WTC11 (cell line): ENCODE results near the gene RAB11FIP3. TPM values are rescaled to one million over a fixed set of nuclear protein-coding genes. Genes with fewer than 3 reads are reported as not detected.

Experiments used
- microRNA-seq: library from miRNA; unstranded; fragments of <30 nt; microRNA quantifications from one replicate; pipeline ENCODE4 v1.2.0, GENCODE V29; 2022; ENCODE audit warnings: borderline number of aligned reads
- total RNA-seq: library from RNA; stranded (reverse); gene quantifications from 3 replicates; pipeline ENCODE4 v1.2.3, GENCODE V29; 2021

RAB11FIP3 gene
- total RNA-seq, 1 experiment from 2014 or later: 38.6 TPM

Small RNA genes within 50 kb of the gene (microRNA-seq; reads per million reads assigned to microRNA genes)
- gene MIR3176 (40.5 reads per million, percentile 50 among the genes with 10 or more reads in this experiment), gene MIR5587 (1.7 reads per million)

Other genes with a start within 250 kb of the RAB11FIP3 start
- gene HBA1, start 249.0 kb upstream of the RAB11FIP3 start, total RNA-seq: 2.1 to 3.4 TPM (median 3.1 TPM) in 3 replicates
- gene HBQ1, start 245.2 kb upstream of the RAB11FIP3 start, total RNA-seq: 3.0 to 7.8 TPM (median 5.2 TPM) in 3 replicates
- 111 to 135 TPM (median 130 TPM) in 3 replicates for gene LUC7L, start 196.2 kb upstream of the RAB11FIP3 start, total RNA-seq
- gene FAM234A, start 190.8 kb upstream of the RAB11FIP3 start, total RNA-seq: 115 to 140 TPM (median 137 TPM) in 3 replicates
- gene RGS11, start 149.7 kb upstream of the RAB11FIP3 start, total RNA-seq: 1.8 to 2.7 TPM (median 2.3 TPM) in 3 replicates
- 3.4 to 4.0 TPM (median 3.5 TPM) in 3 replicates for gene ARHGDIG, start 145.1 kb upstream of the RAB11FIP3 start, total RNA-seq
- gene PDIA2, start 142.5 kb upstream of the RAB11FIP3 start, total RNA-seq: 1.9 to 2.4 TPM (median 2.3 TPM) in 3 replicates
- gene AXIN1, start 72.9 kb upstream of the RAB11FIP3 start, total RNA-seq: 48.0 to 50.3 TPM (median 48.9 TPM) in 3 replicates
- gene MRPL28, start 55.1 kb upstream of the RAB11FIP3 start, total RNA-seq: 119 to 144 TPM (median 140 TPM) in 3 replicates
- gene PGAP6, start 43.7 kb upstream of the RAB11FIP3 start, total RNA-seq: 104 to 108 TPM (median 107 TPM) in 3 replicates
- 467 to 550 TPM (median 535 TPM) in 3 replicates for gene NME4, start 28.4 kb upstream of the RAB11FIP3 start, total RNA-seq
- 37.8 to 43.6 TPM (median 40.7 TPM) in 3 replicates for gene DECR2, start 23.8 kb upstream of the RAB11FIP3 start, total RNA-seq
- gene CAPN15, start 102.1 kb downstream of the RAB11FIP3 start, total RNA-seq: 89.3 to 110 TPM (median 93.8 TPM) in 3 replicates
- 0.72 to 1.1 TPM (median 0.94 TPM) in 3 replicates for gene PRR35, start 134.7 kb downstream of the RAB11FIP3 start, total RNA-seq
- 0.76 to 0.92 TPM (median 0.87 TPM) in 3 replicates for gene NHLRC4, start 141.4 kb downstream of the RAB11FIP3 start, total RNA-seq
- gene PIGQ, start 144.3 kb downstream of the RAB11FIP3 start, total RNA-seq: 57.7 to 63.7 TPM (median 60.8 TPM) in 3 replicates
- gene RAB40C, start 164.4 kb downstream of the RAB11FIP3 start, total RNA-seq: 22.5 to 28.0 TPM (median 26.2 TPM) in 3 replicates
- gene WFIKKN1, start 205.3 kb downstream of the RAB11FIP3 start, total RNA-seq: 12.3 to 18.6 TPM (median 17.3 TPM) in 3 replicates
- gene METTL26, start 210.7 kb downstream of the RAB11FIP3 start, total RNA-seq: 115 to 121 TPM (median 115 TPM) in 3 replicates
- gene MCRIP2, start 216.2 kb downstream of the RAB11FIP3 start, total RNA-seq: 63.3 to 76.0 TPM (median 66.7 TPM) in 3 replicates
- gene WDR90, start 223.7 kb downstream of the RAB11FIP3 start, total RNA-seq: 66.2 to 75.8 TPM (median 69.6 TPM) in 3 replicates
- 245 to 285 TPM (median 250 TPM) in 3 replicates for gene RHOT2, start 242.5 kb downstream of the RAB11FIP3 start, total RNA-seq